ENCODE measurements around the gene MACROD2. TPM values are rescaled to one million over a fixed set of nuclear protein-coding genes. Genes with fewer than 3 reads are reported as not detected.

The MACROD2 gene
- total and polyA plus RNA-seq, 9 donors: 3.7 to 25.5 (median 7.8) TPM

GRCh38 chr20:15866916-15867730 is 1871.8 kb downstream of the MACROD2 start:
- WGBS, 3 donors: 55 to 75% (median 64%) methylated on average over 5 of the region's 5 CpGs
- no peak overlapping the region for H3K27ac ChIP-seq
- no peaks in the 10 kb centered on the region for H3K4me1 ChIP-seq (ENCODE audit: insufficient read depth)
- no peaks in the 10 kb centered on the region for H3K36me3 ChIP-seq
- H3K27me3 ChIP-seq: no peaks in the 10 kb centered on the region
- no peak overlapping the region for H3K4me3 ChIP-seq
- DNase-seq: no peak
- no peaks in the 10 kb centered on the region for H3K9me3 ChIP-seq
- TF ChIP-seq POLR2A (IDR thresholded peaks at IDR 0.05) (no peak), EP300 (IDR thresholded peaks at IDR 0.05) (no peak), CTCF (IDR thresholded peaks at IDR 0.05) (no peak)
- intact Hi-C loops (cut with DNase I): no loop called here

GRCh38 chr20:15867899-15868298 is 1872.6 kb downstream of the MACROD2 start:
- intact Hi-C loops (cut with DNase I): no loop called here
- Histone ChIP-seq H3K36me3 (no peaks in the 10 kb centered on the region), H3K9me3 (no peaks in the 10 kb centered on the region), H3K4me3 (no peak overlapping the region), H3K27ac (no peak overlapping the region), H3K4me1 (ENCODE audit: insufficient read depth) (no peaks in the 10 kb centered on the region), H3K27me3 (no peaks in the 10 kb centered on the region)
- WGBS, 3 donors: 90 to 97% (median 92%) methylated on average over 4 of the region's 4 CpGs
- no peak for DNase-seq
- TF ChIP-seq POLR2A (IDR thresholded peaks at IDR 0.05): no peak
- TF ChIP-seq EP300 (IDR thresholded peaks at IDR 0.05): no peak
- TF ChIP-seq CTCF (IDR thresholded peaks at IDR 0.05): no peak

GRCh38 chr20:15875446-15875845 is 1880.1 kb downstream of the MACROD2 start:
- Histone ChIP-seq H3K4me3 (no peak overlapping the region), H3K27me3 (no peaks in the 10 kb centered on the region), H3K4me1 (ENCODE audit: insufficient read depth) (no peaks in the 10 kb centered on the region), H3K27ac (no peak overlapping the region), H3K36me3 (no peaks in the 10 kb centered on the region), H3K9me3 (no peaks in the 10 kb centered on the region)
- no peak for DNase-seq
- TF ChIP-seq POLR2A (IDR thresholded peaks at IDR 0.05) (no peak), CTCF (IDR thresholded peaks at IDR 0.05) (no peak), EP300 (IDR thresholded peaks at IDR 0.05) (no peak)
- intact Hi-C loops (cut with DNase I): no loop called here
- WGBS, 3 donors: 57 to 66% (median 63%) methylated on average over 3 of the region's 3 CpGs

- H3K4me1 ChIP-seq (ENCODE audit: insufficient read depth): no peaks in the 10 kb centered on the region
- TF ChIP-seq POLR2A (IDR thresholded peaks at IDR 0.05) (no peak), EP300 (IDR thresholded peaks at IDR 0.05) (no peak), CTCF (IDR thresholded peaks at IDR 0.05) (no peak)
- no peaks in the 10 kb centered on the region for H3K36me3 ChIP-seq
- no peaks in the 10 kb centered on the region for H3K27me3 ChIP-seq
- intact Hi-C loops (cut with DNase I): no loop called here
- DNase-seq: no peak
- H3K9me3 ChIP-seq: no peaks in the 10 kb centered on the region
- no peak overlapping the region for H3K27ac ChIP-seq
- WGBS, 3 donors: 85 to 87% (median 86%) methylated on average over 4 of the region's 4 CpGs
- no peak overlapping the region for H3K4me3 ChIP-seq
Measured at GRCh38 chr20:15882553-15882952, 1887.2 kb downstream of the MACROD2 start.

All from ovary (tissue), 9 donors.